Stimulated activated CD8-positive, alpha-beta memory T cell treated with anti-CD3 and anti-CD28 coated beads, Interleukin-7, amount 100 ng/mL, for 4 hours (primary cell): Measurements from ENCODE around the gene GLCE.
"Not testable (repeated sequence)": the region's sequence is repeated elsewhere in the genome, so short reads cannot be mapped to it uniquely, and the experiment has no call there.

Experiments used
- DNase-seq, 2 donors: peaks; one replicate each; pipeline ENCODE4 v3.0.0-alpha.2; 2020; ENCODE audit warnings: low read depth in 2 of 2

Gene GLCE

GRCh38 chr15:69275074-69275670, 114.7 kb downstream of the GLCE start:
- DNase-seq, result no peak

GRCh38 chr15:69275933-69276560, 115.6 kb downstream of the GLCE start:
- no peak for DNase-seq

- DNase-seq, result no peak
Observed at GRCh38 chr15:69277316-69277715, 116.9 kb downstream of the GLCE start.

- no peak for DNase-seq
Observed at GRCh38 chr15:69279636-69280035, 119.2 kb downstream of the GLCE start.

GRCh38 chr15:69280783-69281182, 120.3 kb downstream of the GLCE start:
- DNase-seq, result no peak

GRCh38 chr15:69282104-69282743, 121.8 kb downstream of the GLCE start:
- DNase-seq, result no peak

- no peak for DNase-seq
Observed at GRCh38 chr15:69285834-69286233, 125.4 kb downstream of the GLCE start.

- DNase-seq, result no peak
Observed at GRCh38 chr15:69288011-69288410, 127.6 kb downstream of the GLCE start.

GRCh38 chr15:69288531-69289341, 128.3 kb downstream of the GLCE start:
- no peak for DNase-seq

GRCh38 chr15:69289342-69290146, 129.1 kb downstream of the GLCE start:
- no peak for DNase-seq

GRCh38 chr15:69290346-69291164, 130.1 kb downstream of the GLCE start:
- DNase-seq, result no peak

- not testable (repeated sequence) for DNase-seq
Observed at GRCh38 chr15:69291651-69292050, 131.2 kb downstream of the GLCE start.

GRCh38 chr15:69292826-69293420, 132.5 kb downstream of the GLCE start:
- no peak for DNase-seq

- no peak for DNase-seq
Observed at GRCh38 chr15:69293741-69294615, 133.5 kb downstream of the GLCE start.

GRCh38 chr15:69296606-69297005, 136.2 kb downstream of the GLCE start:
- DNase-seq, result no peak

GRCh38 chr15:69297642-69298353, 137.4 kb downstream of the GLCE start:
- no peak for DNase-seq

- no peak for DNase-seq
Observed at GRCh38 chr15:69298354-69298696, 137.9 kb downstream of the GLCE start.

- no peak for DNase-seq
Observed at GRCh38 chr15:69298697-69299441, 138.4 kb downstream of the GLCE start, which contains the start of gene PAQR5. Gene PAQR5 (plus strand): TSS chr15:69298912. CDS start chr15:69360081, 61,169 bp downstream.
